ENCODE measurements around the gene TRIM17. TPM values are rescaled to one million over a fixed set of nuclear protein-coding genes. Genes with fewer than 3 reads are reported as not detected.

TRIM17 gene
- total RNA-seq, 3 donors from 2014 or later (not counting 1 experiment from before 2014, with no cell fraction given): 8.0 to 13.4 (median 8.4) TPM

GRCh38 chr1:228393268-228393701, 23.4 kb downstream of the TRIM17 start:
- peaks cover 8 to 13% of the 10 kb centered on the region in 2 donors for H3K4me1 Mint-ChIP-seq
- Histone ChIP-seq H3K4me1 (ENCODE audit: control insufficient read depth, insufficient read depth, low read length) (peaks cover 3% of the 10 kb centered on the region), H3K9me3 (ENCODE audit: control insufficient read depth, insufficient read depth, low read length) (no peaks in the 10 kb centered on the region), H3K4me3 (ENCODE audit: low read length) (no peak overlapping the region), H3K36me3 (ENCODE audit: control insufficient read depth, insufficient read depth, low read length) (peaks cover 51% of the 10 kb centered on the region), H3K27me3 (ENCODE audit: control insufficient read depth, insufficient read depth, low read length) (no peaks in the 10 kb centered on the region), H3K27ac (ENCODE audit: low read length) (no peak overlapping the region)
- H3K4me3 Mint-ChIP-seq: no peak overlapping the region
- intact Hi-C loops (cut with micrococcal nuclease): no loop called here
- no peaks in the 10 kb centered on the region for H3K27me3 Mint-ChIP-seq (ENCODE audit: low read depth in 2 of 2)
- no peaks in the 10 kb centered on the region for H3K36me3 Mint-ChIP-seq
- TF ChIP-seq, protein P1, sequence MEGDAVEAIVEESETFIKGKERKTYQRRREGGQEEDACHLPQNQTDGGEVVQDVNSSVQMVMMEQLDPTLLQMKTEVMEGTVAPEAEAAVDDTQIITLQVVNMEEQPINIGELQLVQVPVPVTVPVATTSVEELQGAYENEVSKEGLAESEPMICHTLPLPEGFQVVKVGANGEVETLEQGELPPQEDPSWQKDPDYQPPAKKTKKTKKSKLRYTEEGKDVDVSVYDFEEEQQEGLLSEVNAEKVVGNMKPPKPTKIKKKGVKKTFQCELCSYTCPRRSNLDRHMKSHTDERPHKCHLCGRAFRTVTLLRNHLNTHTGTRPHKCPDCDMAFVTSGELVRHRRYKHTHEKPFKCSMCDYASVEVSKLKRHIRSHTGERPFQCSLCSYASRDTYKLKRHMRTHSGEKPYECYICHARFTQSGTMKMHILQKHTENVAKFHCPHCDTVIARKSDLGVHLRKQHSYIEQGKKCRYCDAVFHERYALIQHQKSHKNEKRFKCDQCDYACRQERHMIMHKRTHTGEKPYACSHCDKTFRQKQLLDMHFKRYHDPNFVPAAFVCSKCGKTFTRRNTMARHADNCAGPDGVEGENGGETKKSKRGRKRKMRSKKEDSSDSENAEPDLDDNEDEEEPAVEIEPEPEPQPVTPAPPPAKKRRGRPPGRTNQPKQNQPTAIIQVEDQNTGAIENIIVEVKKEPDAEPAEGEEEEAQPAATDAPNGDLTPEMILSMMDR (IDR thresholded peaks at IDR 0.05): no peak
- 79% methylated on average over 6 of the region's 8 CpGs for whole genome bisulfite sequencing (ENCODE audit: insufficient coverage)
- DNase-seq (peak in 1 of 2 donors; percentile 29), ATAC-seq (peak in 1 of 3 donors; percentile 34)
- H3K9me3 Mint-ChIP-seq: no peaks in the 10 kb centered on the region
- peak overlapping the region; percentile 33 to 56 for H3K27ac Mint-ChIP-seq

GRCh38 chr1:228392111-228392936, 24.3 kb downstream of the TRIM17 start:
- peaks cover under 1 to 6% of the 10 kb centered on the region in 2 donors for H3K4me1 Mint-ChIP-seq
- intact Hi-C loops (cut with micrococcal nuclease): no loop called here
- H3K36me3 Mint-ChIP-seq: no peaks in the 10 kb centered on the region
- H3K4me3 Mint-ChIP-seq: no peak overlapping the region
- H3K27me3 Mint-ChIP-seq (ENCODE audit: low read depth in 2 of 2): no peaks in the 10 kb centered on the region
- H3K4me3 ChIP-seq (ENCODE audit: low read length): no peak overlapping the region
- peak overlapping the region in 1 of 2 donors; percentile 56 for H3K27ac Mint-ChIP-seq
- 95% methylated on average over 11 of the region's 12 CpGs for WGBS (ENCODE audit: insufficient coverage)
- no peaks in the 10 kb centered on the region for H3K9me3 ChIP-seq (ENCODE audit: control insufficient read depth, insufficient read depth, low read length)
- H3K27ac ChIP-seq (ENCODE audit: low read length): no peak overlapping the region
- H3K9me3 Mint-ChIP-seq: no peaks in the 10 kb centered on the region
- TF ChIP-seq, protein P1 (IDR thresholded peaks at IDR 0.05): no peak
- no peak for DNase-seq
- no peak for ATAC-seq
- H3K27me3 ChIP-seq (ENCODE audit: control insufficient read depth, insufficient read depth, low read length): no peaks in the 10 kb centered on the region
- peaks cover 42% of the 10 kb centered on the region for H3K36me3 ChIP-seq (ENCODE audit: control insufficient read depth, insufficient read depth, low read length)
- H3K4me1 ChIP-seq (ENCODE audit: control insufficient read depth, insufficient read depth, low read length): peaks cover under 1% of the 10 kb centered on the region

- Histone ChIP-seq H3K4me3 (ENCODE audit: low read length) (no peak overlapping the region), H3K27me3 (ENCODE audit: control insufficient read depth, insufficient read depth, low read length) (no peaks in the 10 kb centered on the region), H3K36me3 (ENCODE audit: control insufficient read depth, insufficient read depth, low read length) (peaks cover 35% of the 10 kb centered on the region), H3K9me3 (ENCODE audit: control insufficient read depth, insufficient read depth, low read length) (no peaks in the 10 kb centered on the region), H3K4me1 (ENCODE audit: control insufficient read depth, insufficient read depth, low read length) (no peaks in the 10 kb centered on the region), H3K27ac (ENCODE audit: low read length) (no peak overlapping the region)
- intact Hi-C loops (cut with micrococcal nuclease): no loop called here
- no peak overlapping the region for H3K27ac Mint-ChIP-seq
- no peak overlapping the region for H3K4me3 Mint-ChIP-seq
- DNase-seq (no peak), ATAC-seq (peak in 2 of 3 donors; percentile 19 to 32)
- no peaks in the 10 kb centered on the region for H3K9me3 Mint-ChIP-seq
- peaks cover 0 to 5% of the 10 kb centered on the region in 2 donors for H3K4me1 Mint-ChIP-seq
- H3K36me3 Mint-ChIP-seq: no peaks in the 10 kb centered on the region
- H3K27me3 Mint-ChIP-seq (ENCODE audit: low read depth in 2 of 2): no peaks in the 10 kb centered on the region
- TF ChIP-seq, protein P1 (IDR thresholded peaks at IDR 0.05): no peak
- 97% methylated on average over 11 of the region's 11 CpGs for WGBS (ENCODE audit: insufficient coverage)
Observed at GRCh38 chr1:228391411-228392020, 25.1 kb downstream of the TRIM17 start.
